SH-SY5Y (cell line): ENCODE measurements around the gene LYSMD4.

ENCODE experiments used
- GATA2 ChIP-seq: IDR thresholded peaks from 2 replicates; pipeline ENCODE4 v1.6.1; 2011; ENCODE audit warnings: mild to moderate bottlenecking, low read depth, low read length
- GATA3 ChIP-seq: IDR thresholded peaks from 2 replicates; pipeline ENCODE4 v1.6.1; 2011; ENCODE audit warnings: low read depth, mild to moderate bottlenecking, low read length, moderate library complexity

LYSMD4 gene

GRCh38 chr15:99718421-99718820 is 14.8 kb downstream of the LYSMD4 start:
- no peak for TF ChIP-seq GATA2
- TF ChIP-seq GATA3, result no peak

- no peak for TF ChIP-seq GATA2
- no peak for TF ChIP-seq GATA3
These were observed 15.9 kb downstream of the LYSMD4 start for GRCh38 chr15:99717161-99718009.

DNA sequence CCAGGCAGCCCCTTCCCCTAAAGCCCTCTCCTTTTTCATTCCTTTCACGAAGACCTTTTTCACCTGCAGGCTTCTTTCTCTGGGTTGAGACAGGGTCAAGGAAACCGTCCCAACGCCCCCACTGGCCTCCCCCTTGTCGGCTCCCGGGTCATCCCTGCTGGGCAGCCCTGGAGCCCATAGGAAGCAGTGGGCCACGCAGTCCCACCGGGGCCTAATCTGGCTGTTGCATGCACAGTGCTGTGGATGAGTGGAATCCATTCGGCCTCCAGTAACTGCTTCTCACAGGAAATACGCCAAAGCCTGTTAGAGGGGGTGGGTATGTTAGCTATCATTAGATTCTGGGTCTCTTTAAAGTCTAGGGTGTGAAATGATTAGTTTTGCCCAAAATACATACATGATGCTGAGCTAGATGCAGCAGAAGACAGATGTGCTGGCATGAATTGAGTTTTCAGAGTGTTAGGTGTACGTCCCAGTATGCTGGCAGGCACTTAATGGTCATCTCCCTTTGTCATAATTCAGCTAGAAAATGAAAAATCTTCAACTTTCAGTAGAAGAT is 16.6 kb downstream of the LYSMD4 start:
- no peak for TF ChIP-seq GATA2
- TF ChIP-seq GATA3, result no peak

DNA sequence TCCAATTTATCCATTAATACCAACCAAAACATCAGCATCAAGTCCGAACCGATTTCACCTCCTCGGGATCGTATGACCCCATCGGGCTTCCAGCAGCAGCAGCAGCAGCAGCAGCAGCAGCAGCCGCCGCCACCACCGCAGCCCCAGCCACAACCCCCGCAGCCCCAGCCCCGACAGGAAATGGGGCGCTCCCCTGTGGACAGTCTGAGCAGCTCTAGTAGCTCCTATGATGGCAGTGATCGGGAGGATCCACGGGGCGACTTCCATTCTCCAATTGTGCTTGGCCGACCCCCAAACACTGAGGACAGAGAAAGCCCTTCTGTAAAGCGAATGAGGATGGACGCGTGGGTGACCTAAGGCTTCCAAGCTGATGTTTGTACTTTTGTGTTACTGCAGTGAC is 20.8 kb downstream of the LYSMD4 start:
- TF ChIP-seq GATA2 (no peak), GATA3 (no peak)

DNA sequence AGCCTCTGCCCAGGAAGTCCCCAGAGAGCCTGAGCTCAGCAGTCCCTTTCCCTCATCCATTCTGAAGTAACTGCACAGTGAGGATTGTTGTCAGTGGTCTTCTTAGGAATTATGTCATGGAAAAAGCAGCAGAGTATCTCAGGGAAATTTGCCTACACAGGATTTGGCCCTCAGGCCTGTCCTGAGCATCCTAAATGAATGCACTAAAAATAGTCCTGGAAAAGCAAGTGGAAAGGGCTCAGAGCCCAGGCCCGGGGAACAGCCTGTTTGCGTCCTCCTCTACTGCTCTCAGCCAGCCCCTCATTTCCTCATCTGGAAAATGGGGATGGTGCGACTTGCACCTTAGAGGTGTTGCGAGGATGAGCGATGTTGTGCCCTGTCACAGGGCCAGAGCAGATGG is 21.6 kb downstream of the LYSMD4 start:
- TF ChIP-seq GATA2 (no peak), GATA3 (no peak)

GRCh38 chr15:99709243-99709986 is 23.8 kb downstream of the LYSMD4 start:
- TF ChIP-seq GATA2, result no peak
- TF ChIP-seq GATA3, result no peak

DNA sequence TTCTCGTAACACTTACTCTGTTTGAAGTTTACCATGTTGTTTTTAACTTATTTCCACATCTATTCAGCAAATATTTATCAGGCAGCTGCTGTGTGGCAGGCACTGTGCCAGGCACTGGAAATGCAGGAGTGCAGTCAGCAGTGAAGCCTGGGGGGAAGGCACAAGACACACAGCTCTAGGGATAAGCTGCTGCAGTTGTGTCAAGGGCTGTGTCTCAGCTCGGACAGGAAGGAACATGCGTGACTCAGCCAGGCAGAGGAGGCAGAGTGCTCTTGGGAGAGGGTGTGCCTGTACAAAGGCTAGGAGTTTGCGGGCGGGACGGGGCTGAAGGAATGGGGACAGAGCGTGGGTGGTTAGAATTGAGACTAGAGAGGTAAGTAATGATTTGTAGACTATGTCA is 24.7 kb downstream of the LYSMD4 start:
- TF ChIP-seq GATA2 (no peak), GATA3 (no peak)

GRCh38 chr15:99707473-99708270 is 25.6 kb downstream of the LYSMD4 start:
- TF ChIP-seq GATA2, result no peak
- no peak for TF ChIP-seq GATA3

- TF ChIP-seq GATA3 (no peak), GATA2 (no peak)
These were observed 26.5 kb downstream of the LYSMD4 start for GRCh38 chr15:99706557-99707303.

GRCh38 chr15:99704444-99704838 is 28.8 kb downstream of the LYSMD4 start:
- 0 out of 2 replicates have a peak, but pooled peaks have one; percentile 11 for TF ChIP-seq GATA2
- TF ChIP-seq GATA3, result no peak

DNA sequence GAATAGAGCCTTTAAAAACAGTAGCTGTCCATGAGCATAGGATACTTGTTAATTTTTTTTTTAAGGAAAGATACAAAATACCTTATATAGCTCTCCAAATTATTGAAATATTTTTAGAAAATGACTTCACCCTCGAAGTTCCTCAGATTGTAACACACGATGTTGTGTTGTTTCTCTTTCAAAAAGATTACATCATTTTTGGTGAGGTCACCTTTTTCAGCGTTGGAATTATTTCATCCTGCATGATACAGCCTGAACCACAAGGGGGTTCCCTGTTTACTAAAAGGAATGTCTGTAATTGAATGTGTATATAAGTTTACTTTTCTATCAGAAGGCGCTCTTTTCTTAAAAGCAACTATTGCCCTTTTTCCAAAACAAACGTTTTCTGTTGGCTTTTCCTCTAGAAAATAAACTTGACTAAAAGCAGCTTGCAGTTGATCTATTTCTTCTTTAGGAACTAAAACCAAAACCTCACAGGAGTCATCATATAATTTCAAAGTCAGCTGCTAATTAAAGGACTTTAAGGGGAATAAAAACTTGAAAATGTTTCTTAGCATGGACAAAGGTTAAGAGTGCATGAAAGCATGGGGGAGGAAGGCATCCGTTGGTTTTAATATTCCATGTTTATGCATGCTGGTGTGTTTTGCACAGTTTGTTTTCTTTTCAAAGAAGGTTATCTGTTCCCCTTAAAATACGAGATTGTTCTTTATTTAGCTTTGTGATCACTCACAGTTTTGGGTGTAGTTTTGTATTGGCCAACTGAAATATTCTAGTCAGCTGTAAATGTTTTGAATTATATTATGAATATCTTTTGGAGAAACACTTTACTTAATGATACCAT is 29.4 kb downstream of the LYSMD4 start:
- TF ChIP-seq GATA2 (no peak), GATA3 (no peak)

DNA sequence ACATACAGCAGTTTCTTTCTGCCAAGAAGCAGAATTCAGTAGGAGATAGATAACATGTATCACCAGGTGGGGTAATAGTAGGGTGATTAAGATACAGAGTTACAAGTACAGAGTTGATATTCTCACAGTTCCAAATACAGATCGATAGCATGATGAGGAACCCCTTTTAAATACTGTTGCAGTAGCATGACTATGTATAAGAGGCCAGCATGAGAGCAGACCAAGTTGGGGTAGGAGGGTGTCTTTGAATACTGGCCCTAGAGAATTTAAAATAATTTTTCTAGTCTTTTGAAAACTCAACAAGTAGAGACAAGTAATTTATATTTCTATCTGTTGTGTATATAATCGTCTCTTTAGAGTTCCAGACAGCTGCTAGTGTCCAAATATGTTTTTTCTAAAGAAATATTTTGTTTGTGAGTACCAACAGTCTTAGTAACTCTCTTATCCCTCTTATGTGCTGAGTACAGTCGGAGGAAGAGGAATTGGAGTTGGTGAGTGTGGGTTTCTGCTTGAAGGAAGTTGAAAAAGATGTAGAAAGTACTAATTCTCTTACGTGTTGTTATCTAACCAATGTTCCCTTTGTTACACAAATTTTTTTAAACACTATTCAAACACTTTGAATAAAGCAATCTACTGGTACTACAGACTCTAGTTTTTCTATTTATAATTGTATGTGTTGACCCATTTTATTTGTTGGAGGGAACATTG is 30.2 kb downstream of the LYSMD4 start:
- TF ChIP-seq GATA3 (no peak), GATA2 (no peak)

DNA sequence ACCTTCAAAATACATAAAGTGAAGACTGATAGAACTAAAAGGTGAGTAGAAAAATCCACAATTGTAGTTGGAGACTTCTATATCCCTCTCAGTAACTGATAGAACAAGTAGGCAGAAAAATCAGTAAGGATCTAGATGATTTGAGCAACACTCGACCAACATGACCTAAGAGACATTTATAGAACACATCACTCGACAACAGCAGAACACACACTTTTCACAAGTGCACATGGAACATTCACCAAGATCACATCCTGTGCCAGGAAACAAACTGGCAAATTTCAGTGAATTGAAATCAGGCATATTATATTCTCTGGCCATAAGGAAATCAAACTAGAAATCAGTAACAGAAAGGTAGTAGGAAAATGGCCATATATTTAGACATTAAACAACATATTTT is 37.1 kb downstream of the LYSMD4 start:
- TF ChIP-seq GATA2, result no peak
- no peak for TF ChIP-seq GATA3
